NCI-H146 treated with DMSO at 0.1 percent for 48 hours (cell line): Measurements from ENCODE around the gene METRN.
"Not testable (repeated sequence)": the region's sequence is repeated elsewhere in the genome, so short reads cannot be mapped to it uniquely, and the experiment has no call there.

Experiments used
- DNase-seq: peaks from one replicate; lab custom pipeline; 2025; ENCODE audit not compliant: unreplicated experiment; lab: John Stamatoyannopoulos, UW

The METRN gene

GRCh38 chr16:734208-734980 is 19.5 kb downstream of the METRN start:
- DNase-seq: no peak

- no peak for DNase-seq
These were observed 20.3 kb downstream of the METRN start for GRCh38 chr16:734981-735881.

GRCh38 chr16:735982-736453 is 21.1 kb downstream of the METRN start:
- no peak for DNase-seq

- no peak for DNase-seq
These were observed 22.1 kb downstream of the METRN start for GRCh38 chr16:736936-737481.

GRCh38 chr16:739560-740458 is 24.9 kb downstream of the METRN start:
- DNase-seq: peak; percentile 14

- no peak for DNase-seq
These were observed 25.5 kb downstream of the METRN start for GRCh38 chr16:740459-740763.

GRCh38 chr16:740764-741505 is 26.0 kb downstream of the METRN start, which contains the start of gene CIAO3:
CIAO3 (minus strand) TSS chr16:740997; CDS start chr16:740985, 12 bp downstream.
- peak; percentile 75 for DNase-seq

- DNase-seq: no peak
These were observed 27.2 kb downstream of the METRN start for GRCh38 chr16:741986-742629.

GRCh38 chr16:742894-743293 is 28.0 kb downstream of the METRN start:
- not testable (repeated sequence) for DNase-seq

- no peak for DNase-seq
These were observed 29.0 kb downstream of the METRN start for GRCh38 chr16:743794-744500.

GRCh38 chr16:745739-746138 is 30.8 kb downstream of the METRN start:
- no peak for DNase-seq

GRCh38 chr16:746637-747036 is 31.7 kb downstream of the METRN start:
- DNase-seq: no peak

- DNase-seq: no peak
These were observed 33.2 kb downstream of the METRN start for GRCh38 chr16:747978-748746.

GRCh38 chr16:749010-749409 is 34.1 kb downstream of the METRN start:
- no peak for DNase-seq

- no peak for DNase-seq
These were observed 35.6 kb downstream of the METRN start for GRCh38 chr16:750485-750884.

GRCh38 chr16:751152-752006 is 36.5 kb downstream of the METRN start:
- DNase-seq: no peak

- DNase-seq: no peak
These were observed 37.0 kb downstream of the METRN start for GRCh38 chr16:752007-752312.
